Nucleus accumbens (tissue), 56 donors: ENCODE measurements around the gene DAB1.

Experiments
- DNase-seq, 56 donors: peaks; one replicate each; lab custom pipeline; 2025; lab: John Stamatoyannopoulos, UW

Gene DAB1

GRCh38 chr1:57007948-57008347, 415.9 kb downstream of the DAB1 start:
- no peak for DNase-seq

GRCh38 chr1:57007472-57007871, 416.4 kb downstream of the DAB1 start:
- no peak for DNase-seq

GRCh38 chr1:57003398-57004139, 420.3 kb downstream of the DAB1 start:
- no peak for DNase-seq

- no peak for DNase-seq
These were observed 428.3 kb downstream of the DAB1 start for GRCh38 chr1:56995414-56996100.

- no peak for DNase-seq
These were observed 430.4 kb downstream of the DAB1 start for GRCh38 chr1:56993475-56993874.

GRCh38 chr1:56992318-56993125, 431.3 kb downstream of the DAB1 start:
- no peak for DNase-seq

GRCh38 chr1:56991576-56991975, 432.3 kb downstream of the DAB1 start:
- no peak for DNase-seq

- DNase-seq: no peak
These were observed 437.5 kb downstream of the DAB1 start for GRCh38 chr1:56986397-56986796.

- DNase-seq: no peak
These were observed 438.0 kb downstream of the DAB1 start for GRCh38 chr1:56985857-56986256.

GRCh38 chr1:56983484-56983883, 440.4 kb downstream of the DAB1 start:
- DNase-seq: no peak

GRCh38 chr1:56979986-56980755, 443.7 kb downstream of the DAB1 start:
- DNase-seq: no peak

GRCh38 chr1:56978819-56979218, 445.0 kb downstream of the DAB1 start:
- no peak for DNase-seq

- no peak for DNase-seq
These were observed 445.9 kb downstream of the DAB1 start for GRCh38 chr1:56977910-56978309.

GRCh38 chr1:56975446-56975845, 448.4 kb downstream of the DAB1 start:
- no peak for DNase-seq

- DNase-seq: no peak
These were observed 449.7 kb downstream of the DAB1 start for GRCh38 chr1:56973923-56974742.

- DNase-seq: no peak
These were observed 450.9 kb downstream of the DAB1 start for GRCh38 chr1:56972976-56973375.

GRCh38 chr1:56970280-56970679, 453.6 kb downstream of the DAB1 start:
- DNase-seq: no peak

GRCh38 chr1:56968878-56969495, 454.9 kb downstream of the DAB1 start:
- DNase-seq: no peak
